ENCODE data around the gene GNAO1. TPM values are rescaled to one million over a fixed set of nuclear protein-coding genes. Genes with fewer than 3 reads are reported as not detected.

GNAO1 gene
- total RNA-seq, 1 experiment from 2014 or later = 3.8 TPM

GRCh38 chr16:56347166-56347565 lies 155.9 kb downstream of the GNAO1 start:
- Histone ChIP-seq H3K4me3 (ENCODE audit: insufficient read depth, low read depth, low read length) (no peak overlapping the region), H3K27me3 (ENCODE audit: control insufficient read depth, insufficient read depth, low read length) (no peaks in the 10 kb centered on the region), H3K36me3 (replicated peaks; ENCODE audit: control insufficient read depth, insufficient read depth, low read length) (no peaks in the 10 kb centered on the region)
- DNase-seq = no peak

- H3K4me3 ChIP-seq (ENCODE audit: insufficient read depth, low read depth, low read length) = no peak overlapping the region
- no peak for DNase-seq
- H3K27me3 ChIP-seq (ENCODE audit: control insufficient read depth, insufficient read depth, low read length) = no peaks in the 10 kb centered on the region
- no peaks in the 10 kb centered on the region for H3K36me3 ChIP-seq (replicated peaks; ENCODE audit: control insufficient read depth, insufficient read depth, low read length)
These were observed 156.4 kb downstream of the GNAO1 start for GRCh38 chr16:56347670-56348069.

- no peak overlapping the region for H3K4me3 ChIP-seq (ENCODE audit: insufficient read depth, low read depth, low read length)
These were observed 157.1 kb downstream of the GNAO1 start for GRCh38 chr16:56348168-56349085.

GRCh38 chr16:56349086-56349415 lies 157.8 kb downstream of the GNAO1 start:
- Histone ChIP-seq H3K27me3 (ENCODE audit: control insufficient read depth, insufficient read depth, low read length) (no peaks in the 10 kb centered on the region), H3K4me3 (ENCODE audit: insufficient read depth, low read depth, low read length) (no peak overlapping the region), H3K36me3 (replicated peaks; ENCODE audit: control insufficient read depth, insufficient read depth, low read length) (no peaks in the 10 kb centered on the region)
- DNase-seq = no peak

More at GRCh38 chr16:56348168-56349085, 157.1 kb downstream of the GNAO1 start:
- no peak for DNase-seq
- H3K27me3 ChIP-seq (ENCODE audit: control insufficient read depth, insufficient read depth, low read length) = no peaks in the 10 kb centered on the region
- H3K36me3 ChIP-seq (replicated peaks; ENCODE audit: control insufficient read depth, insufficient read depth, low read length) = no peaks in the 10 kb centered on the region

DNA sequence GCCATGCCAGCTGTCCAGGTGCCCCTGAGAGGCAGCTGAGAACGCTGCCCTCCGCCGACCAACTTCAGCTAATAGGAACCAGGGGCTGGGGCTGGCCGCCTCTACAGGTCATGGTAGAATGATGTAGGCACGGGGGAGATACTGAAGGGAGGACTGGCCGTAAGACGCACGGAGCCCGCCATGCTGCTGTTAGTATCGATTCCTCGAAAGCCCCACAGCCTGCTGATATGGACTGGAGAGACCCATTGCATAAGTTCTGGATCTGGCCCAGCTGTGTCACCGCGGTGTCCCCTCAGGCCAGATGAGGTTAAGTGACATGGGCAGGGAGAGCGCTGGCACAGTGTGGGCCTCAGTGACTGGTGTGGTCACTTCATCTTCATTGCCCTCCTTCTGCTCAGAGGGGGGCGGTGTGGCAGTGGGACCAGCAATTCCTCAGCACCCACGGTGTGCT lies 158.4 kb downstream of the GNAO1 start:
- Histone ChIP-seq H3K27me3 (ENCODE audit: control insufficient read depth, insufficient read depth, low read length) (no peaks in the 10 kb centered on the region), H3K36me3 (replicated peaks; ENCODE audit: control insufficient read depth, insufficient read depth, low read length) (no peaks in the 10 kb centered on the region), H3K4me3 (ENCODE audit: insufficient read depth, low read depth, low read length) (no peak overlapping the region)
- DNase-seq = no peak

GRCh38 chr16:56350491-56351405 lies 159.5 kb downstream of the GNAO1 start:
- Histone ChIP-seq H3K4me3 (ENCODE audit: insufficient read depth, low read depth, low read length) (no peak overlapping the region), H3K27me3 (ENCODE audit: control insufficient read depth, insufficient read depth, low read length) (no peaks in the 10 kb centered on the region), H3K36me3 (replicated peaks; ENCODE audit: control insufficient read depth, insufficient read depth, low read length) (no peaks in the 10 kb centered on the region)
- no peak for DNase-seq

DNA sequence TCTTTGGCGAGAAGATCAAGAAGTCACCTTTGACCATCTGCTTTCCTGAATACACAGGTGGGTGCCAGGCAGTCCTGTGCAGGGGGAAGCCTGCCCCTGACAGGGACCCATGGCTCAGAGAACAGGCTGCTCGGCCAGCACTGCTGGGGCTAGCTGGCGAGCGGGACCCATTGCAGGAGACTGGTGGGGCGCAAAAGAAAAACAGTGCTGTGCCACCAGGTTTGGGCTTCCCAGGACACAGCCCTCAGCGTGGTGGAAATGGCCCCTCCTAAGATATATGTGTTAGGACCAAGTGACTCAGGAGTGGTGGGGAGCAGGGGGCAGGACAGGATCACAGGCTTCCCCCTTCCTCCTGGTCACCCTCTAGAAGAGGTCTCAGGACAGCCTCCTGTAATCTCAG lies 160.2 kb downstream of the GNAO1 start:
- no peak for DNase-seq
- Histone ChIP-seq H3K36me3 (replicated peaks; ENCODE audit: control insufficient read depth, insufficient read depth, low read length) (no peaks in the 10 kb centered on the region), H3K27me3 (ENCODE audit: control insufficient read depth, insufficient read depth, low read length) (no peaks in the 10 kb centered on the region), H3K4me3 (ENCODE audit: insufficient read depth, low read depth, low read length) (no peak overlapping the region)

GRCh38 chr16:56352351-56353053 lies 161.2 kb downstream of the GNAO1 start:
- Histone ChIP-seq H3K4me3 (ENCODE audit: insufficient read depth, low read depth, low read length) (no peak overlapping the region), H3K27me3 (ENCODE audit: control insufficient read depth, insufficient read depth, low read length) (no peaks in the 10 kb centered on the region), H3K36me3 (replicated peaks; ENCODE audit: control insufficient read depth, insufficient read depth, low read length) (no peaks in the 10 kb centered on the region)
- peak; percentile 37 for DNase-seq

DNA sequence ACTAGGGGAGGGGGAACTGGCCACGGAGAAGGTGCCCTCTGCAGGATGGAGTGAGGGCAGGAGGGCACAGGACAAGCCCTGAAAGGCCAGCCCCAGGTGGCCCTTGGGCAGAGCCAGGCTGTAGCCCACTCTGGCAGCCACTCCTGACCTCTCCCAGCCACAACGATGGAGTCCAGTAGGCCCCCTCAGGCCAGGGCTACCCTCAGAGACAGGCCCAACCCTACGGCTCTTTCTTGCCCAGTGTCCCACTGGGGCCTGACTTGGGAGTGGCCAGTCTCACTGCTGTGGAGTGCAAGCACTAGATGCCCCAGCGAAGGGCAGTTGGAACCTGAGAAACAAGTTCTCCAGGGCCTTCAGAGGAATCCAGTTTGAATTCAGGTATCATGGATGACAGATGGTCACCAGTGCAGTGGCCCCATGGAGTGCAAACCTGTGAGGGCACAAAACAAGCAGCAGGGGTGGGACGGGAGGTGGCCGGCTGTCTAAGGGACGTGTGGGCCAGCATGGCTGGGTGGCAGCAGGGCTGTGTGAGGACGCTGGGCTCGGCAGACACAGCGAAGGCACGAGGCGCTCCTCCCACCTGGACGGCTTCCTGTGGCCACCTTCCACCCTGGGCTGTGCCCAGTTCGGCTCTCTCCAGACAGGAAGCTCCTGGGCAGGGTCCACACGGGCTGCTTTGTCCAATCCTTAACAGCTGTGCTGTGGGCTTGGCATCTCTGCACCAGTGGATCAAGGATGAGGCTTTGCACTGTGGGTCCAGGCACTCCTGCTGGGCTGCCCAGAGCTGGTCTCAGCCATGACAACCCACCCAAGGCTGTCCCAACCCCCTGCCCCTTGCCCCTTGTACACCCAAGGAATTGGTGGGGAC lies 162.0 kb downstream of the GNAO1 start:
- DNase-seq = peak; percentile 45

GRCh38 chr16:56354016-56354415 lies 162.7 kb downstream of the GNAO1 start:
- peak; percentile 16 for DNase-seq
- Histone ChIP-seq H3K27me3 (ENCODE audit: control insufficient read depth, insufficient read depth, low read length) (no peaks in the 10 kb centered on the region), H3K4me3 (ENCODE audit: insufficient read depth, low read depth, low read length) (no peak overlapping the region), H3K36me3 (replicated peaks; ENCODE audit: control insufficient read depth, insufficient read depth, low read length) (no peaks in the 10 kb centered on the region)

More for the DNA sequence above, 162.0 kb downstream of the GNAO1 start:
- Histone ChIP-seq H3K4me3 (ENCODE audit: insufficient read depth, low read depth, low read length) (no peak overlapping the region), H3K27me3 (ENCODE audit: control insufficient read depth, insufficient read depth, low read length) (no peaks in the 10 kb centered on the region), H3K36me3 (replicated peaks; ENCODE audit: control insufficient read depth, insufficient read depth, low read length) (no peaks in the 10 kb centered on the region)

- peak; percentile 28 for DNase-seq
- no peaks in the 10 kb centered on the region for H3K36me3 ChIP-seq (replicated peaks; ENCODE audit: control insufficient read depth, insufficient read depth, low read length)
These were observed 163.5 kb downstream of the GNAO1 start for GRCh38 chr16:56354746-56355145.

DNA sequence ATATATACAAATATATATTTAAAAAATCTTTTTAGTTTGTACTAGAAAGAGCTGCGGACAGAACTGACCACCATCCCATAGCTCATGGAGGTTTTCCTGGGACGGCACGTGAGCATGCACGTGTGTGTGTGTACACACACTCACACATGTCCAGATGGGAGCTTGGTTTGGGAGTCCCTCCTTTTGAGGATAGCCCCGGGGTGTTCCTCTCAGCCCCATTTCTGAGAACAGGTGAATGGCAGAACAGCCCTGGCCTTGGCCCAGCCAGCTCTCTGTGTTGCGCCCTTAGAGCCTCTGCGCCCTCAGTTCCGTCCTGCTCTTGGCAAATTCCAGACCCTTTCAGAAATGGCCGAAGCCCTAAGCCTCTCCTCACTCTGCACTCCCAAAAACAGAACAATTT lies 163.9 kb downstream of the GNAO1 start:
- H3K27me3 ChIP-seq (ENCODE audit: control insufficient read depth, insufficient read depth, low read length) = no peaks in the 10 kb centered on the region
- no peaks in the 10 kb centered on the region for H3K36me3 ChIP-seq (replicated peaks; ENCODE audit: control insufficient read depth, insufficient read depth, low read length)
- no peak overlapping the region for H3K4me3 ChIP-seq (ENCODE audit: insufficient read depth, low read depth, low read length)
- DNase-seq = peak; percentile 34

More at GRCh38 chr16:56354746-56355145, 163.5 kb downstream of the GNAO1 start:
- Histone ChIP-seq H3K4me3 (ENCODE audit: insufficient read depth, low read depth, low read length) (no peak overlapping the region), H3K27me3 (ENCODE audit: control insufficient read depth, insufficient read depth, low read length) (no peaks in the 10 kb centered on the region)

GRCh38 chr16:56355786-56356275 lies 164.5 kb downstream of the GNAO1 start:
- peak; percentile 70 for DNase-seq
- H3K4me3 ChIP-seq (ENCODE audit: insufficient read depth, low read depth, low read length) = no peak overlapping the region
- H3K27me3 ChIP-seq (ENCODE audit: control insufficient read depth, insufficient read depth, low read length) = no peaks in the 10 kb centered on the region
- H3K36me3 ChIP-seq (replicated peaks; ENCODE audit: control insufficient read depth, insufficient read depth, low read length) = no peaks in the 10 kb centered on the region
